NCI-H1436 treated with DMSO at 0.1 percent for 48 hours (cell line): ENCODE results near the gene GDF15.
A peak's percentile ranks its signal among the peaks of the same experiment; 100 is the strongest.

Experiments
- DNase-seq: peaks from one replicate; lab custom pipeline; 2025; lab: John Stamatoyannopoulos, UW

The GDF15 gene

GRCh38 chr19:18419195-18419698 lies 33.3 kb downstream of the GDF15 start, which contains the start of gene SSBP4:
TSS of gene SSBP4 (plus strand) at chr19:18419398. CDS start at chr19:18419649, 251 bp downstream.
- no peak for DNase-seq

GRCh38 chr19:18419699-18420460 lies 33.9 kb downstream of the GDF15 start:
- DNase-seq: no peak

GRCh38 chr19:18420930-18421329 lies 35.0 kb downstream of the GDF15 start:
- no peak for DNase-seq

- DNase-seq: no peak
Observed at GRCh38 chr19:18421371-18421959, 35.5 kb downstream of the GDF15 start.

GRCh38 chr19:18422530-18423191 lies 36.7 kb downstream of the GDF15 start:
- DNase-seq: no peak

- DNase-seq: no peak
Observed at GRCh38 chr19:18423258-18424020, 37.5 kb downstream of the GDF15 start.

- DNase-seq: no peak
Observed at GRCh38 chr19:18424122-18424889, 38.3 kb downstream of the GDF15 start.

- no peak for DNase-seq
Observed at GRCh38 chr19:18424890-18425514, 39.0 kb downstream of the GDF15 start.

- no peak for DNase-seq
Observed at GRCh38 chr19:18425515-18426415, 39.8 kb downstream of the GDF15 start.

GRCh38 chr19:18426416-18426767 lies 40.4 kb downstream of the GDF15 start:
- DNase-seq: no peak

- no peak for DNase-seq
Observed at GRCh38 chr19:18427080-18427742, 41.3 kb downstream of the GDF15 start.

GRCh38 chr19:18427743-18428113 lies 41.8 kb downstream of the GDF15 start:
- no peak for DNase-seq

- DNase-seq: no peak
Observed at GRCh38 chr19:18428173-18428786, 42.3 kb downstream of the GDF15 start.

- DNase-seq: peak; percentile 43
Observed at GRCh38 chr19:18428787-18429674, 43.1 kb downstream of the GDF15 start.

GRCh38 chr19:18429717-18430416 lies 43.9 kb downstream of the GDF15 start:
- DNase-seq: no peak

- no peak for DNase-seq
Observed at GRCh38 chr19:18430417-18431144, 44.6 kb downstream of the GDF15 start.
